Measurements from ENCODE around the gene TNFAIP8. TPM values are rescaled to one million over a fixed set of nuclear protein-coding genes. Genes with fewer than 3 reads are reported as not detected.

The TNFAIP8 gene
- total RNA-seq, 3 donors from 2014 or later (not counting 1 experiment from before 2014, with no cell fraction given): 47.6 to 87.5 (median 76.3) TPM

DNA sequence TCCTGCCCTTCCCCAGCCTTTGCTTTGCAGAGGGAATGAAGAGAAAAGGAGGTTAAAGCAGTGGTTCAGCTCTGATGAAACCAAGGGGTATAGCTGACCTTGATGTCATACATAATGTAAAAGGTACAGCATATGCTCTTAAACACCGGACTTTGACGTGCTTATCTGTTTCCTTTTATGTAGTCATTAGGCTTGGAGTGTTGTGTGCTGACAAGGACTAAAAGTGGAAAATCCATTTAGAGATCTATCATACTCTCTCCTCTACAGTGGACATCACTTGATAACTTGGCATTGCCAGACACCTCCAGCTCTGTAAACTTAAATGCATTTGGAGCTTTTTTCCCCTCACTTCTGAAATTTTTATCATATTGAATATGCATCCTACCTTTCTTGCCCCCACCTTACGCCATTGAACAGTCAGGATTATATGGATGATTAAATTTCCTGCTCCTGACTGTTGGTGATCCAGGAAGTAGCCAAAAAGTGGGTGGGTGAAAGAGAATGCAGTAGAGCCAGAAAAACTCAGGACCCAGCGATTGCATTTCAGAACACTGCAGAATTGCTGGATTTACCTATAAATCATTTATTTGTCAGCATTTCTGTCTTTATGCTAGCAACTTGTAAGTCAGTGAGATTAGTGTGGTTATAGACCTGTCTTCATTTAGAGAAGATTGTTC, 4.1 kb downstream of the TNFAIP8 start:
- Mint-ChIP-seq H3K36me3 (no peaks in the 10 kb centered on the region), H3K27me3 (ENCODE audit: low read depth in 2 of 2) (no peaks in the 10 kb centered on the region), H3K27ac (peak overlapping the region; percentile 58 to 79), H3K9me3 (no peaks in the 10 kb centered on the region), H3K4me3 (no peak overlapping the region), H3K4me1 (peaks cover 85 to 90% of the 10 kb centered on the region in 2 donors)
- Histone ChIP-seq H3K27me3 (ENCODE audit: control insufficient read depth, insufficient read depth, low read length) (no peaks in the 10 kb centered on the region), H3K4me1 (ENCODE audit: control insufficient read depth, insufficient read depth, low read length) (peaks cover 56% of the 10 kb centered on the region), H3K4me3 (ENCODE audit: low read length) (no peak overlapping the region), H3K36me3 (ENCODE audit: control insufficient read depth, insufficient read depth, low read length) (no peaks in the 10 kb centered on the region), H3K9me3 (ENCODE audit: control insufficient read depth, insufficient read depth, low read length) (no peaks in the 10 kb centered on the region), H3K27ac (ENCODE audit: low read length) (no peak overlapping the region)
- intact Hi-C loops (cut with micrococcal nuclease): loop anchor here (5.0 kb wide), 1 partner anchor 43 kb away; no protein-coding TSS in a partner anchor
- DNase-seq (no peak), ATAC-seq (no peak)
- TF ChIP-seq, protein P1, sequence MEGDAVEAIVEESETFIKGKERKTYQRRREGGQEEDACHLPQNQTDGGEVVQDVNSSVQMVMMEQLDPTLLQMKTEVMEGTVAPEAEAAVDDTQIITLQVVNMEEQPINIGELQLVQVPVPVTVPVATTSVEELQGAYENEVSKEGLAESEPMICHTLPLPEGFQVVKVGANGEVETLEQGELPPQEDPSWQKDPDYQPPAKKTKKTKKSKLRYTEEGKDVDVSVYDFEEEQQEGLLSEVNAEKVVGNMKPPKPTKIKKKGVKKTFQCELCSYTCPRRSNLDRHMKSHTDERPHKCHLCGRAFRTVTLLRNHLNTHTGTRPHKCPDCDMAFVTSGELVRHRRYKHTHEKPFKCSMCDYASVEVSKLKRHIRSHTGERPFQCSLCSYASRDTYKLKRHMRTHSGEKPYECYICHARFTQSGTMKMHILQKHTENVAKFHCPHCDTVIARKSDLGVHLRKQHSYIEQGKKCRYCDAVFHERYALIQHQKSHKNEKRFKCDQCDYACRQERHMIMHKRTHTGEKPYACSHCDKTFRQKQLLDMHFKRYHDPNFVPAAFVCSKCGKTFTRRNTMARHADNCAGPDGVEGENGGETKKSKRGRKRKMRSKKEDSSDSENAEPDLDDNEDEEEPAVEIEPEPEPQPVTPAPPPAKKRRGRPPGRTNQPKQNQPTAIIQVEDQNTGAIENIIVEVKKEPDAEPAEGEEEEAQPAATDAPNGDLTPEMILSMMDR (IDR thresholded peaks at IDR 0.05): no peak
- WGBS (ENCODE audit: insufficient coverage): 54% methylated on average over 3 of the region's 4 CpGs

DNA sequence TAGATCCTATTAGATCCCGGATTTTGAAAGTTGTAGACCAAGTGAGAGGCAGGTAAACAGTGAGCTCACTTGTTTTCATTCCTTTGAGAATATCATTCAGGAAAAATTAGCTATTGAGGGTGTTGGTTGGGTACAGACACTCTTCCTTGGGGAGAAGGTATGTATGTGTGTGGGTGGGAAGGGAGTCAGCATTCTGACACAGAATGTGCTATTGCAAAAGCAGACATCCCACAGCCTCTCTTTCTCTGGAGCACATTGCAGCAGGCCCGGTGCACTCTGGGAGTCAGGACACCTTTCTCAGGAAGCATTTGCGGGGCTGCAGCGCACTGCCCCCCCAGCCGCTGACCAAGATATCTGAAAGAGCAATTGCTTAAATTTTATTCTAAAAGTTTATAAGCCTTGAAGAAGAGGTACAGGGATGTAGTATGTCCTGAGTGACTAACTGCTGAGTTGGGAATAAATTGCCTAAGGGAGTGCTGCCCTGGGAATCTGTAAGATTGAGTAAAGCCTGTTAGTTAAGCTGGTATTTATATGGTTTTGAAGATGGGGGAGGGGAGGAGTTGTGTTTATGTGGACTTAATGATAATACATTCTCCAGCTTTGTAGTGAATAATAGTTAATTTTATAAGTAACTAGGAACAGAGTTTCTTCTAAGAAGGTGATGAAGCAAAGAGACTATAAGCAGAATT, 5.2 kb downstream of the TNFAIP8 start:
- 91% methylated on average over 5 of the region's 5 CpGs for WGBS (ENCODE audit: insufficient coverage)

DNA sequence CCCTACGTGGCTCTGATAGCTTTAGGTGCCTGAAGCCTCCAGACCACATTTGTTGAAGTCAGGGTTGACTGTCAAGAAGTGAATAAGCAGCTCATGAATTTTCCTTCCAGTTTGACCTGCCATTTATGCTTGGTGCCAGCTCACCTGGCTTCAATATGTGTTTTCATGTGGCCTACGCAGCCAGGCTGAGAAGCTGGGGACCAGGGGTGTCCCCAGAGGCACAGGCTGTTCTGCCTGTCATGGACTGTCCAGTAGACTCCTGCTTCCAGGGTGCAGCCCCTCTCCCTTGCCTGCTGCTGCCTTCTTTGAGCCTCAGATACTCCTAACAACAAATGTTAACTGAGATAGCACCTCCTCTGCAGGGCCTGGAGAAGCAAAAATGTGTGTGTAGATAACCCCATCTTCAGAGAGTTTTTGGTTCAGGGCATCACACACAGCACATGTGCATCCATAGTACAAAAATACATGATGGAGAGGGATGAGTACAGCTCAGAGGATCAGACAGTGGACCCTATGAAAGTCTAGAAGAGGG, 5.8 kb downstream of the TNFAIP8 start:
- H3K27ac Mint-ChIP-seq: peak overlapping the region; percentile 58 to 79
- TF ChIP-seq, protein P1 (IDR thresholded peaks at IDR 0.05): no peak
- DNase-seq (no peak), ATAC-seq (no peak)
- no peaks in the 10 kb centered on the region for H3K27me3 Mint-ChIP-seq (ENCODE audit: low read depth in 2 of 2)
- H3K36me3 Mint-ChIP-seq: no peaks in the 10 kb centered on the region
- no peaks in the 10 kb centered on the region for H3K27me3 ChIP-seq (ENCODE audit: control insufficient read depth, insufficient read depth, low read length)
- no peaks in the 10 kb centered on the region for H3K9me3 ChIP-seq (ENCODE audit: control insufficient read depth, insufficient read depth, low read length)
- peak overlapping the region; percentile 1 for H3K4me3 Mint-ChIP-seq
- H3K4me3 ChIP-seq (ENCODE audit: low read length): no peak overlapping the region
- peaks cover 46% of the 10 kb centered on the region for H3K4me1 ChIP-seq (ENCODE audit: control insufficient read depth, insufficient read depth, low read length)
- no peaks in the 10 kb centered on the region for H3K9me3 Mint-ChIP-seq
- H3K36me3 ChIP-seq (ENCODE audit: control insufficient read depth, insufficient read depth, low read length): no peaks in the 10 kb centered on the region
- 89% methylated on average over 2 of the region's 2 CpGs for WGBS (ENCODE audit: insufficient coverage)
- peaks cover 92 to 97% of the 10 kb centered on the region in 2 donors for H3K4me1 Mint-ChIP-seq
- no peak overlapping the region for H3K27ac ChIP-seq (ENCODE audit: low read length)
- intact Hi-C loops (cut with micrococcal nuclease): no loop called here

More for the DNA sequence above, 5.2 kb downstream of the TNFAIP8 start:
- Mint-ChIP-seq H3K9me3 (no peaks in the 10 kb centered on the region), H3K4me3 (no peak overlapping the region), H3K27me3 (ENCODE audit: low read depth in 2 of 2) (no peaks in the 10 kb centered on the region), H3K36me3 (no peaks in the 10 kb centered on the region), H3K27ac (peak overlapping the region; percentile 58 to 79), H3K4me1 (peaks cover 92 to 97% of the 10 kb centered on the region in 2 donors)
- no peak overlapping the region for H3K27ac ChIP-seq (ENCODE audit: low read length)
- no peak for ATAC-seq
- H3K4me1 ChIP-seq (ENCODE audit: control insufficient read depth, insufficient read depth, low read length): peaks cover 45% of the 10 kb centered on the region
- H3K36me3 ChIP-seq (ENCODE audit: control insufficient read depth, insufficient read depth, low read length): no peaks in the 10 kb centered on the region
- H3K4me3 ChIP-seq (ENCODE audit: low read length): no peak overlapping the region
- intact Hi-C loops (cut with micrococcal nuclease): no loop called here
- no peak for DNase-seq
- no peaks in the 10 kb centered on the region for H3K27me3 ChIP-seq (ENCODE audit: control insufficient read depth, insufficient read depth, low read length)
- H3K9me3 ChIP-seq (ENCODE audit: control insufficient read depth, insufficient read depth, low read length): no peaks in the 10 kb centered on the region
- TF ChIP-seq, protein P1 (IDR thresholded peaks at IDR 0.05): no peak

Data from natural killer cell (primary cell).